Keratinocyte (primary cell): ENCODE results near the gene NPIPA7.
"Not testable (repeated sequence)": the region's sequence is repeated elsewhere in the genome, so short reads cannot be mapped to it uniquely, and the experiment has no call there.

Experiments
- CTCF ChIP-seq, 3 experiments: IDR thresholded peaks in 1 of 3; conservative IDR thresholded peaks in 1 of 3; optimal IDR thresholded peaks in 1 of 3; 2 replicates in 2 of 3; 3 replicates in 1 of 3; pipeline versions ENCODE3 to v1.5.1; 2011; ENCODE audit warnings: low read length in 3 of 3, mild to moderate bottlenecking in 3 of 3, moderate library complexity in 2 of 3, control low read depth in 1 of 3, inconsistent platforms in 1 of 3; ENCODE audit not compliant: insufficient read depth in 2 of 3; ENCODE audit errors: extremely low read depth in 1 of 3
- EZH2 ChIP-seq: IDR thresholded peaks from one replicate; pipeline ENCODE4 v1.6.1; 2012; ENCODE audit warnings: inconsistent platforms, mild to moderate bottlenecking, low read length, moderate library complexity

- TF ChIP-seq CTCF (optimal IDR thresholded peaks at IDR 0.05 in 1 of 3, IDR thresholded peaks at IDR 0.05 in 1 of 3, conservative IDR thresholded peaks at IDR 0.05 in 1 of 3; ENCODE audit: extremely low read depth in 1 of 3, insufficient read depth in 2 of 3, low read length in 3 of 3); EZH2: not testable (repeated sequence)
Observed at GRCh38 chr16:16413773-16414172, 34.8 kb downstream of the NPIPA7 start.
